GM12874 (cell line): Measurements from ENCODE around the gene GTPBP8.

Source experiments
- CTCF ChIP-seq: IDR thresholded peaks from 2 replicates; pipeline ENCODE4 v1.5.1; 2011; ENCODE audit warnings: low read depth, mild to moderate bottlenecking, control low read depth, low read length, moderate library complexity; ENCODE audit not compliant: insufficient read depth

GTPBP8 gene

DNA sequence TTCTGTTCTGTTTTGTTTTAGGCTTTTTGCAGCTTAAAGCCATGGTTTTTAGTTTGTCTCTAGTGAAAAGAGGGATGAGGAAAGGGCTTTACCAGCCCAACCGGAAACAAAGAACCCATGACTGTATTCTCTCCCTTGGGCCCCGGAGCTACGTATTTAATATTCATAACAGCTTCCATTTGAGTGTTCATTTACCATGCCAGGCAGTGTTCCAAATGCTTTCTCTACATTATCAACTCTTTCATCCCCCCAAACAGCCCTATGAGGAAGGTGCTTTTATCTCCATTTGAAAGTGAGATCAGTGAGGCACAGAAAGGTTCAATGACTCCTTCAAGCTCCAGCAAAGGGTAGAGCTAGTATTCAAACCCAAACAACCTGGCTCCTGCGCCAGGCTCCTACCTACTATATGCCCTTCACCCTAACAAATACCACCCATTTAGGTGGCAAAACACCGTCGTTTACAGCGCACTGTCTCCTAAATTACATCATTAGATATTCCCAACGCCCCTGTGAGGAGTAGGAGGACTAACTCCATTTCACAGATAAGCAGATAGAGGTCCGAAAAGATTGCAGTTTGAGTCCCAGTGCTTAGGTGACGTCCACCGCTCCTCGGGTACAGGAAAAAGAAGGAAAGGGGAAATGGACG, 27.9 kb downstream of the GTPBP8 start:
- TF ChIP-seq CTCF: no peak

GRCh38 chr3:113019182-113020137, 28.7 kb downstream of the GTPBP8 start:
- no peak for TF ChIP-seq CTCF

- no peak for TF ChIP-seq CTCF
Observed at GRCh38 chr3:113021471-113021870, 30.7 kb downstream of the GTPBP8 start.

- TF ChIP-seq CTCF: no peak
Observed at GRCh38 chr3:113034011-113034410, 43.2 kb downstream of the GTPBP8 start.

DNA sequence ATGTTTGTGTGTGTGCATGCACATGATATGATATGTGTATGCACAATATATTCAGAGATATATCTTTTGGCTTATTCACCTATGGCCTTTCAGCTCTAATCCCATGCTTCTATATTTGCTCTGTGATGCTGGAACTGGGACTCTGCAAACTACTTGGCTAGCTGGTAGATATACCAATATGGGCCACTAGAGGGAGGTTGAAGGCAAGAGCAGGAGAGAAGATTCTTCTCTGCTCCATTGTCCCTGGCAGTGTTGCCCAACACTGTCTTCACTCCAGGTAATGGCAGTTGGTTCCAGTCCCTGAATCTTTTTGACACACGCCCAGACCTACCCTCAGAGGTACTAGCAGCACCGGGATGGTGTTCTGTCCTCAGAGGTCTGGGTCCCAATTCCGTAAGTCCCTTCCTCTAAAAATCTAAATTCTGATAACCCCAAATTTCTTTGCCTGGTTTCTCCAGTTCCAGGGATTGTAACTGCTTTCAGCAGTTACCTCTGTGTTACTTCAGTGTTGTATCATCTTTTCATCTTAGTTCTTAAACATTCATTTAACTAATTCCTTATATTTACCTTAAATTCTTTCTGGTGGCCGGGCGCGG, 44.7 kb downstream of the GTPBP8 start:
- TF ChIP-seq CTCF: peak; percentile 80

DNA sequence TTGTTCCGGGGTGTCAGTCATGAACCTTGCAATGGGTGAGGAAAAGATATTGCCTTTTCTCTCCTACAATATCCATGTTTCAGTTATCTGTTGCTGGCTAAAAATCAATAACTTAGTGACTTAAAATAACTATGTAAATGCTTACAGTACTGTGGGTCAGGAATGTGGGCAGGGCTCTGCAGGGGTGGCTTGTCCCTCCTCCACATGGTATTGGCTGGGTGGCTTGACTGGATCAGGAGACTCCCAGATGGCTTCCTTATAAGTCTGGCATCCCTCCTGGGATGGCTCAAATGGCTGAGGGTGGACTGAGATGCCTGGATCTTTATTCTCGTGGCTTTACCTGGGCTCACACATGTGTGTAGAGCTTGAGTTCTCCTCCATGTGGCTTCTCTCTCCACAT, 47.5 kb downstream of the GTPBP8 start:
- TF ChIP-seq CTCF: no peak

DNA sequence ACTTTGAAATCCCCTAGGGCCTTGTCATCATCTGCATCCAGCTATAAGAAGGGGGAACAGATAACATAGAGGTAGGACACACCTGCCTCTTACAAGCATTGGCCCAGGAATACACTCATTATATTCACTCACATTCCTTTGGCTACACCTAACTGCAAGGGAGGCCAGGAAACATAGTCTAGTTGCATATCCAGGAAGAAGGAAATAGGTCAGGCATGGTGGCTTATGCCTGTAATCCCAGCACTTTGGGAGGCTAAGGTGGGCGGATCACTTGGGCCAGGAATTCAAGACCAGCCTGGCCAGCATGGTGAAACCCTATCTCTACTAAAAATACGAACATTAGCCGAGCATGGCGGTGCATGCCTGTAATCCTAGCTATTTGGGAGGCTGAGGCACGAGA, 48.8 kb downstream of the GTPBP8 start:
- no peak for TF ChIP-seq CTCF
